SK-N-SH treated with all-trans-retinoic acid at 6 μM for 48 hours (cell line): Measurements from ENCODE around the gene LPAR3.

ENCODE experiments used
- ATAC-seq: fragments of 200-7000 bp; cut with Tn5 transposase; 3 replicates; pipeline ENCODE4 v1.9.1; 2020; ENCODE audit warnings: mild to moderate bottlenecking, moderate library complexity
- ARNTL ChIP-seq: fragments of 450-650 bp; formaldehyde crosslinking; IDR thresholded peaks from 2 replicates; pipeline ENCODE4 v1.5.0; 2020; ENCODE audit warnings: low read depth, mild to moderate bottlenecking, moderate library complexity, borderline replicate concordance
- BACH2 ChIP-seq: fragments of 250-450 bp; sonication (Bioruptor Pico); IDR thresholded peaks from 2 replicates; pipeline ENCODE4 v1.9.0; 2021; ENCODE audit warnings: mild to moderate bottlenecking, borderline replicate concordance
- CREB5 ChIP-seq: fragments of 250-450 bp; sonication (Bioruptor Pico); IDR thresholded peaks from 2 replicates; pipeline ENCODE4 v1.5.1; 2020; ENCODE audit warnings: low read depth, mild to moderate bottlenecking, moderate library complexity
- CSDC2 ChIP-seq: fragments of 250-450 bp; sonication (Bioruptor Pico); IDR thresholded peaks from 2 replicates; pipeline ENCODE4 v1.5.0; 2020; ENCODE audit warnings: mild to moderate bottlenecking, moderate library complexity
- CSRNP3 ChIP-seq: fragments of 250-450 bp; sonication (Bioruptor Pico); IDR thresholded peaks from 2 replicates; pipeline ENCODE4 v1.5.1; 2021; ENCODE audit warnings: mild to moderate bottlenecking, moderate library complexity
- ESRRG ChIP-seq: fragments of 250-450 bp; sonication (Bioruptor Pico); IDR thresholded peaks from 2 replicates; pipeline ENCODE4 v1.6.1; 2021; ENCODE audit warnings: mild to moderate bottlenecking
- GLIS3 ChIP-seq: fragments of 250-450 bp; sonication (Bioruptor Pico); IDR thresholded peaks from 2 replicates; pipeline ENCODE4 v1.5.0; 2020; ENCODE audit warnings: mild to moderate bottlenecking, moderate library complexity
- OSR1 ChIP-seq: fragments of 250-450 bp; sonication (Bioruptor Pico); IDR thresholded peaks from 2 replicates; pipeline ENCODE4 v1.8.0; 2022; ENCODE audit warnings: moderate library complexity, mild to moderate bottlenecking, inconsistent platforms
- PATZ1 ChIP-seq: fragments of 250-450 bp; sonication (Bioruptor Pico); IDR thresholded peaks from 2 replicates; pipeline ENCODE4 v1.8.0; 2020; ENCODE audit warnings: mild to moderate bottlenecking, moderate library complexity, borderline replicate concordance
- POU6F1 ChIP-seq: fragments of 250-450 bp; sonication (Bioruptor Pico); IDR thresholded peaks from 2 replicates; pipeline ENCODE4 v1.8.0; 2021; ENCODE audit warnings: low read depth, mild to moderate bottlenecking, moderate library complexity, borderline replicate concordance
- PPARA ChIP-seq: fragments of 250-450 bp; sonication (Bioruptor Pico); IDR thresholded peaks from 2 replicates; pipeline ENCODE4 v1.5.0; 2020; ENCODE audit warnings: mild to moderate bottlenecking, borderline replicate concordance
- RARB ChIP-seq: fragments of 250-450 bp; sonication (Bioruptor Pico); IDR thresholded peaks from 2 replicates; pipeline ENCODE4 v1.8.0; 2021; ENCODE audit warnings: mild to moderate bottlenecking, moderate library complexity
- TCF4 ChIP-seq: fragments of 250-450 bp; sonication (Bioruptor Pico); IDR thresholded peaks from 2 replicates; pipeline ENCODE4 v1.8.0; 2021; ENCODE audit warnings: mild to moderate bottlenecking, moderate library complexity, borderline replicate concordance
- TSHZ2 ChIP-seq: fragments of 250-450 bp; sonication (Bioruptor Pico); IDR thresholded peaks from 2 replicates; pipeline ENCODE4 v1.5.0; 2020; ENCODE audit warnings: mild to moderate bottlenecking, moderate library complexity
- ZC3H10 ChIP-seq: fragments of 250-450 bp; sonication (Bioruptor Pico); IDR thresholded peaks from 2 replicates; pipeline ENCODE4 v1.5.1; 2021; ENCODE audit warnings: mild to moderate bottlenecking, moderate library complexity
- ZFP3 ChIP-seq: fragments of 250-450 bp; sonication (Bioruptor Pico); IDR thresholded peaks from 2 replicates; pipeline ENCODE4 v1.5.0; 2020; ENCODE audit warnings: mild to moderate bottlenecking, moderate library complexity
- ZNF565 ChIP-seq: fragments of 450-650 bp; formaldehyde crosslinking; conservative IDR thresholded peaks from 2 replicates; pipeline ENCODE4 v1.5.0; 2020; ENCODE audit warnings: low read depth, mild to moderate bottlenecking, moderate library complexity
- ZNF70 ChIP-seq: fragments of 450-650 bp; formaldehyde crosslinking; IDR thresholded peaks from 2 replicates; pipeline ENCODE4 v1.5.0; 2020; ENCODE audit warnings: mild to moderate bottlenecking, moderate library complexity
- ZNF8 ChIP-seq: fragments of 450-650 bp; formaldehyde crosslinking; IDR thresholded peaks from 2 replicates; pipeline ENCODE4 v1.5.0; 2020; ENCODE audit warnings: mild to moderate bottlenecking, moderate library complexity

The LPAR3 gene

GRCh38 chr1:84930831-84931230 is 37.8 kb upstream of the LPAR3 start:
- no peak for ATAC-seq
- TF ChIP-seq ZNF565 (no peak), CSDC2 (CRISPR knock-in tag) (no peak), GLIS3 (CRISPR knock-in tag) (no peak), OSR1 (CRISPR knock-in tag) (no peak), BACH2 (CRISPR knock-in tag) (no peak)

GRCh38 chr1:84930329-84930728 is 37.3 kb upstream of the LPAR3 start:
- ATAC-seq, result no peak
- TF ChIP-seq ZC3H10 (CRISPR knock-in tag) (no peak), CREB5 (no peak)

GRCh38 chr1:84929581-84929980 is 36.6 kb upstream of the LPAR3 start:
- no peak for TF ChIP-seq ZNF70
- TF ChIP-seq ARNTL, result no peak
- no peak for TF ChIP-seq GLIS3 (CRISPR knock-in tag)
- no peak for TF ChIP-seq ZNF565
- TF ChIP-seq RARB (CRISPR knock-in tag), result no peak
- TF ChIP-seq CREB5, result no peak
- TF ChIP-seq ZNF8 (CRISPR knock-in tag), result no peak
- TF ChIP-seq OSR1 (CRISPR knock-in tag), result no peak
- no peak for TF ChIP-seq TSHZ2
- no peak for TF ChIP-seq ESRRG
- no peak for TF ChIP-seq ZFP3 (CRISPR knock-in tag)
- no peak for TF ChIP-seq CSRNP3
- no peak for TF ChIP-seq POU6F1 (CRISPR knock-in tag)
- ATAC-seq, result no peak

GRCh38 chr1:84928979-84929378 is 36.0 kb upstream of the LPAR3 start:
- ATAC-seq, result no peak

GRCh38 chr1:84923317-84923716 is 30.3 kb upstream of the LPAR3 start:
- ATAC-seq, result no peak
- TF ChIP-seq CSDC2 (CRISPR knock-in tag), result no peak
- TF ChIP-seq CSRNP3, result no peak
- no peak for TF ChIP-seq RARB (CRISPR knock-in tag)
- no peak for TF ChIP-seq ZNF70
- TF ChIP-seq ARNTL, result no peak
- TF ChIP-seq PATZ1, result no peak
- no peak for TF ChIP-seq ZNF565
- no peak for TF ChIP-seq PPARA (CRISPR knock-in tag)
- TF ChIP-seq OSR1 (CRISPR knock-in tag), result no peak
- TF ChIP-seq ZNF8 (CRISPR knock-in tag), result no peak
- no peak for TF ChIP-seq ZFP3 (CRISPR knock-in tag)
- TF ChIP-seq TSHZ2, result no peak
- TF ChIP-seq TCF4, result no peak

More at GRCh38 chr1:84928979-84929378, 36.0 kb upstream of the LPAR3 start:
- no peak for TF ChIP-seq TCF4
